Ectodermal cell (in vitro differentiated cells): ENCODE results near the gene SMC1B.

Source experiments
- H3K27ac ChIP-seq: 2 replicates; pipeline ENCODE4 v1.7.0; 2013; ENCODE audit warnings: mild to moderate bottlenecking, low read depth, low read length; ENCODE audit not compliant: insufficient read depth, poor library complexity, severe bottlenecking
- H3K27me3 ChIP-seq: 2 replicates; pipeline ENCODE4 v1.7.0; 2013; ENCODE audit warnings: mild to moderate bottlenecking, low read length; ENCODE audit not compliant: insufficient read depth, control insufficient read depth, poor library complexity, severe bottlenecking
- H3K36me3 ChIP-seq: one replicate; pipeline ENCODE4 v1.7.0; 2013; ENCODE audit warnings: low read length; ENCODE audit not compliant: control insufficient read depth, insufficient read depth
- H3K4me1 ChIP-seq: one replicate; pipeline ENCODE4 v1.7.0; 2013; ENCODE audit warnings: low read length; ENCODE audit not compliant: control insufficient read depth, insufficient read depth
- H3K4me3 ChIP-seq: 2 replicates; pipeline ENCODE4 v1.7.0; 2013; ENCODE audit warnings: low read depth, low read length, control low read depth; ENCODE audit not compliant: insufficient read depth
- H3K9me3 ChIP-seq: 2 replicates; pipeline ENCODE4 v1.7.0; 2013; ENCODE audit warnings: mild to moderate bottlenecking, low read length, moderate library complexity; ENCODE audit not compliant: control insufficient read depth
- WGBS, 2 experiments: methylation state at CpG; one replicate each; pipeline ENCODE4 v1.1.7; 2013; ENCODE audit warnings: missing lambda C conversion rate in 2 of 2; 5-methylcytosine and 5-hydroxymethylcytosine counted together

The SMC1B gene

GRCh38 chr22:45420539-45420938 is 7.1 kb upstream of the SMC1B start:
- Histone ChIP-seq H3K4me3 (no peak overlapping the region), H3K27me3 (no peaks in the 10 kb centered on the region), H3K36me3 (no peaks in the 10 kb centered on the region), H3K9me3 (no peaks in the 10 kb centered on the region), H3K27ac (no peak overlapping the region), H3K4me1 (no peaks in the 10 kb centered on the region)
- 91 to 96% methylated on average over 2 of the region's 2 CpGs for WGBS, 2 experiments

- no peaks in the 10 kb centered on the region for H3K9me3 ChIP-seq
- H3K36me3 ChIP-seq, result no peaks in the 10 kb centered on the region
- no peak overlapping the region for H3K4me3 ChIP-seq
- H3K27ac ChIP-seq, result no peak overlapping the region
- H3K27me3 ChIP-seq, result no peaks in the 10 kb centered on the region
- no peaks in the 10 kb centered on the region for H3K4me1 ChIP-seq
- 89% methylated on average over 4 of the region's 4 CpGs for WGBS, 2 experiments
These were observed 6.6 kb upstream of the SMC1B start for GRCh38 chr22:45420011-45420410.

- H3K4me1 ChIP-seq, result no peaks in the 10 kb centered on the region
- peaks cover 10% of the 10 kb centered on the region for H3K27me3 ChIP-seq
- no peak overlapping the region for H3K4me3 ChIP-seq
- H3K9me3 ChIP-seq, result no peaks in the 10 kb centered on the region
- no peak overlapping the region for H3K27ac ChIP-seq
- H3K36me3 ChIP-seq, result no peaks in the 10 kb centered on the region
- 93% methylated on average over 6 of the region's 6 CpGs for WGBS, 2 experiments
These were observed 5.4 kb upstream of the SMC1B start for GRCh38 chr22:45418770-45419138.

- no peaks in the 10 kb centered on the region for H3K9me3 ChIP-seq
- H3K27ac ChIP-seq, result no peak overlapping the region
- WGBS, 2 experiments, result 92 to 93% methylated on average over 16 of the region's 16 CpGs
These were observed 4.8 kb upstream of the SMC1B start for GRCh38 chr22:45418056-45418769.

GRCh38 chr22:45413013-45413367 is 409 bp downstream of the SMC1B start:
- no peak overlapping the region for H3K4me3 ChIP-seq
- no peak overlapping the region for H3K27ac ChIP-seq

More at GRCh38 chr22:45418056-45418769, 4.8 kb upstream of the SMC1B start:
- Histone ChIP-seq H3K36me3 (no peaks in the 10 kb centered on the region), H3K4me1 (no peaks in the 10 kb centered on the region), H3K27me3 (peaks cover 15% of the 10 kb centered on the region), H3K4me3 (no peak overlapping the region)

GRCh38 chr22:45407793-45408192 is 5.6 kb downstream of the SMC1B start:
- Histone ChIP-seq H3K4me3 (no peak overlapping the region), H3K4me1 (no peaks in the 10 kb centered on the region), H3K36me3 (no peaks in the 10 kb centered on the region), H3K27me3 (peaks cover 3% of the 10 kb centered on the region), H3K9me3 (no peaks in the 10 kb centered on the region), H3K27ac (no peak overlapping the region)
- 90 to 94% methylated on average over 5 of the region's 5 CpGs for WGBS, 2 experiments

More at GRCh38 chr22:45413013-45413367, 409 bp downstream of the SMC1B start:
- Histone ChIP-seq H3K36me3 (no peaks in the 10 kb centered on the region), H3K4me1 (no peaks in the 10 kb centered on the region), H3K27me3 (peaks cover 23% of the 10 kb centered on the region), H3K9me3 (no peaks in the 10 kb centered on the region)
- WGBS, 2 experiments, result 96 to 98% methylated on average over 27 of the region's 27 CpGs

- Histone ChIP-seq H3K4me1 (no peaks in the 10 kb centered on the region), H3K36me3 (no peaks in the 10 kb centered on the region), H3K4me3 (no peak overlapping the region), H3K27me3 (no peaks in the 10 kb centered on the region), H3K27ac (no peak overlapping the region), H3K9me3 (no peaks in the 10 kb centered on the region)
- WGBS, 2 experiments, result 85 to 100% methylated on average over 1 to 3 of the region's 3 CpGs
These were observed 10.9 kb downstream of the SMC1B start for GRCh38 chr22:45402466-45402985.

GRCh38 chr22:45399712-45400445 is 13.5 kb downstream of the SMC1B start:
- H3K4me3 ChIP-seq, result no peak overlapping the region
- H3K27me3 ChIP-seq, result no peaks in the 10 kb centered on the region
- no peaks in the 10 kb centered on the region for H3K4me1 ChIP-seq
- no peaks in the 10 kb centered on the region for H3K9me3 ChIP-seq
- no peaks in the 10 kb centered on the region for H3K36me3 ChIP-seq
- 94 to 96% methylated on average over 5 of the region's 5 CpGs for WGBS, 2 experiments
- H3K27ac ChIP-seq, result no peak overlapping the region

GRCh38 chr22:45398214-45398613 is 15.2 kb downstream of the SMC1B start:
- 92 to 95% methylated on average over 13 of the region's 13 CpGs for WGBS, 2 experiments
- Histone ChIP-seq H3K27me3 (no peaks in the 10 kb centered on the region), H3K36me3 (no peaks in the 10 kb centered on the region), H3K27ac (no peak overlapping the region), H3K4me3 (no peak overlapping the region), H3K9me3 (no peaks in the 10 kb centered on the region), H3K4me1 (no peaks in the 10 kb centered on the region)

GRCh38 chr22:45397806-45398205 is 15.6 kb downstream of the SMC1B start:
- Histone ChIP-seq H3K9me3 (no peaks in the 10 kb centered on the region), H3K4me1 (no peaks in the 10 kb centered on the region), H3K36me3 (no peaks in the 10 kb centered on the region), H3K27ac (no peak overlapping the region), H3K27me3 (no peaks in the 10 kb centered on the region), H3K4me3 (no peak overlapping the region)
- WGBS, 2 experiments, result 89 to 93% methylated on average over 5 of the region's 5 CpGs
